SW 1271 (cell line): Measurements from ENCODE around the gene ZMYND19.
"Not testable (repeated sequence)": the region's sequence is repeated elsewhere in the genome, so short reads cannot be mapped to it uniquely, and the experiment has no call there.

Experiments
- DNase-seq, 2 experiments: peaks; one replicate each; lab custom pipeline; 2025; lab: John Stamatoyannopoulos, UW

ZMYND19 gene

GRCh38 chr9:137556069-137556838, 34.1 kb downstream of the ZMYND19 start:
- no peak for DNase-seq

- DNase-seq: no peak
Measured at GRCh38 chr9:137555179-137555578, 35.1 kb downstream of the ZMYND19 start.

- no peak for DNase-seq
Measured at GRCh38 chr9:137554349-137554748, 36.0 kb downstream of the ZMYND19 start.

DNA sequence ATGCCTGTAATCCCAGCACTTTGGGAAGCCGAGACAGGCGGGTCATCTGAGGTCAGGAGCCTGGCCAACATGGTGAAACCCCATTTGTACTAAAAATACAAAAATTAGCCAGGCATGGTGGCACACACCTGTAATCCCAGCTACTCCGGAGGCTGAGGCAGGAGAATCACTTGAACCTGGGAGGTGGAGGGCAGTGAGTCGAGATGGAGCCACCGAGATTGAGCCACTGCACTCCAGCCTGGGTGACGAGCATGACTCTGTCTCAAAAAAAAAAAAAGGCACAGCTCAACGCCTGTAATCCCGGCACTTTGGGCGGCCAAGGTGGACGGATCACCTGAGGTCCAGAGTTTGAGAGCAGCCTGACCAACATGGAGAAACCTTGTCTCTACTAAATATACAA, 36.7 kb downstream of the ZMYND19 start:
- DNase-seq: not testable (repeated sequence)

- peak in 1 of 2 experiments; percentile 27 for DNase-seq
Measured at GRCh38 chr9:137552022-137552768, 38.1 kb downstream of the ZMYND19 start.

- peak; percentile 74 to 78 for DNase-seq
Measured at GRCh38 chr9:137551264-137552021, 38.9 kb downstream of the ZMYND19 start, which contains the start of gene MRPL41. Gene MRPL41 (plus strand): TSS chr9:137551879. CDS start chr9:137552082, 203 bp downstream.

GRCh38 chr9:137550958-137551263, 39.4 kb downstream of the ZMYND19 start:
- DNase-seq: not testable (repeated sequence)

GRCh38 chr9:137550231-137550621, 40.1 kb downstream of the ZMYND19 start, which contains the start of gene PNPLA7:
Gene PNPLA7 (minus strand): TSS chr9:137550402. CDS start chr9:137550197, 205 bp downstream.
- peak; percentile 62 to 63 for DNase-seq

GRCh38 chr9:137547687-137548543, 42.4 kb downstream of the ZMYND19 start:
- DNase-seq: no peak

DNA sequence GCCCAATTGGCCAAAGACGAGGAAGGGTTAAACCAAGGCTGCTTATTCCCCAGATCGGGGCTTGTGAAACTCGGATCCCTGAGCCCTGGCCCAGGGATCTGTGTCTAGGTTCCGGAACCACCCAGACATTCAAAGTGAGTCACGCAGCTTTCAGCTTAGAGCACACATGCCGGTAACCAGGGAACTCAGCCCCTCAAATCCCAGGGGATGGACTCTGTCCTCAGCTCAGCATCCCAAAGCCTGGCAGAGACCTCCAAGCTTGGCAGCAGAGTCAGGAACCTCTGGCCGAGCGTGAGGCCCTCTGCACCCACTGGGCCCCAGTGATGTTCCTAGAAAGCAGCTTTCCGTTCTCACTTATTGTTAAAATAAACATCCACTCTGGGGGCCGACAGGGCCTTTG, 45.2 kb downstream of the ZMYND19 start:
- DNase-seq: no peak

GRCh38 chr9:137544176-137544760, 46.0 kb downstream of the ZMYND19 start:
- no peak for DNase-seq

DNA sequence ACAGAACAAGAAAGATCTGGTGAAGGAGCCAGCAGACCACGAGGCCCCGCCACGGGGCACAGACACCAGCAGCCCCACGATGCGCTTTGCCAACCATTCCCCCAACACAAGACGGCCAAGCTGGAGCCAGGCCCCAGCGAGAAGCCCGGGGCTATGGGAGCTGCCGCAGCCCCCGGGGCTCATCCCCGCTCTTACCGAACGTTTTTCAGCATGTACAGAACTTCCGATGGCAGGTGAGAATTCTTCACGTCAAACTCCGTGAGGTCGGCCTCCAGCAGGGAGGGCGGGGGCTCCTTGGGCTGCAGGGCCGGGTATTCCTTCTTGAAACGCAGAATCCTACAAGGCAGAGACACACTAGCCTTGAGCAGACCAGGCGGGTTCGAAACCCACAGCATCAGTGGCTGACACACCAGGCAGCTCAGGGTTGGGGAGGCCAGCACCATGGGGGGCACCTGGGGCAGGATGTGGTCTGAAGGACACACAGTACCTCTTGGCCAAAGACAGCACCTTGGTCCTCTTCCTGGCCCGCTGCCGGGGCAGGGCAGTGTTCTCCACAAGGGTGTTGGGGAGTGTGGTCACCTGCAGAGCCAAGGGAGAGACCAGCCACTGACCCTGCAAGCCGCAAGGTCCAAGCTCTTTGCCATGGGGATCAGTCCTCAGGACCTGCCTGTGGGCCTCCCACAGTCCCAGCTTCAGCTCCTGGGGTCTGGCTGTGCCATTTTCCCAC, 46.9 kb downstream of the ZMYND19 start:
- no peak for DNase-seq

- DNase-seq: no peak
Measured at GRCh38 chr9:137542486-137542885, 47.8 kb downstream of the ZMYND19 start.

- DNase-seq: no peak
Measured at GRCh38 chr9:137540536-137540935, 49.8 kb downstream of the ZMYND19 start.

GRCh38 chr9:137538058-137538457, 52.3 kb downstream of the ZMYND19 start:
- no peak for DNase-seq

- not testable (repeated sequence) for DNase-seq
Measured at GRCh38 chr9:137536594-137537131, 53.6 kb downstream of the ZMYND19 start.

GRCh38 chr9:137535120-137535428, 55.2 kb downstream of the ZMYND19 start:
- DNase-seq: no peak

GRCh38 chr9:137534256-137535119, 55.8 kb downstream of the ZMYND19 start:
- DNase-seq: peak; percentile 36 to 75

GRCh38 chr9:137532891-137533468, 57.3 kb downstream of the ZMYND19 start:
- DNase-seq: not testable (repeated sequence)
